Lower leg skin (tissue), 4 donors: ENCODE data around the gene IFITM1. TPM values are rescaled to one million over a fixed set of nuclear protein-coding genes. Genes with fewer than 3 reads are reported as not detected.
"Not testable (repeated sequence)": the region's sequence is repeated elsewhere in the genome, so short reads cannot be mapped to it uniquely, and the experiment has no call there.

ENCODE experiments used
- DNase-seq, 2 donors: peaks; one replicate each; pipeline ENCODE4 v3.0.0-alpha.2; 2019; ENCODE audit warnings: low spot score in 2 of 2
- H3K4me3 ChIP-seq: fragments of 200-600 bp; sonication (generic); 2 replicates; pipeline ENCODE4 v1.5.1; 2017; ENCODE audit warnings: mild to moderate bottlenecking, low read depth; ENCODE audit not compliant: poor library complexity, severe bottlenecking
- POLR2A ChIP-seq, 2 donors: fragments of 450-650 bp; IDR thresholded peaks; one replicate each; pipeline ENCODE4 v1.6.1; 2016 to 2017; ENCODE audit warnings: antibody characterized with exemption in 2 of 2, mild to moderate bottlenecking in 1 of 2, moderate library complexity in 1 of 2
- WGBS, 2 donors: methylation state at CpG; one replicate each; pipeline ENCODE4 v1.1.5; 2018; 5-methylcytosine and 5-hydroxymethylcytosine counted together
- intact Hi-C: fragments of 100-400 bp; cut with DNase I; formaldehyde crosslinking; loops from one replicate; pipeline ENCODE4 v1.15.0; 2023; ENCODE audit warnings: low total_unique reads
- total RNA-seq, 4 donors: library from RNA; depleted of rRNA; stranded (reverse); fragments of >200 nt; gene quantifications; one replicate each; pipeline ENCODE4 v1.1.0, GENCODE V29; 2016
- TF ChIP-seq, protein P1 (sequence below), 3 donors: fragments of 450-650 bp; IDR thresholded peaks; one replicate each; pipeline ENCODE4 v1.5.1; 2016; ENCODE audit warnings: antibody characterized with exemption in 3 of 3, mild to moderate bottlenecking in 3 of 3, moderate library complexity in 2 of 3

IFITM1 gene
- total RNA-seq, 4 donors from 2014 or later, result 44.2 to 114 (median 65.4) TPM

DNA sequence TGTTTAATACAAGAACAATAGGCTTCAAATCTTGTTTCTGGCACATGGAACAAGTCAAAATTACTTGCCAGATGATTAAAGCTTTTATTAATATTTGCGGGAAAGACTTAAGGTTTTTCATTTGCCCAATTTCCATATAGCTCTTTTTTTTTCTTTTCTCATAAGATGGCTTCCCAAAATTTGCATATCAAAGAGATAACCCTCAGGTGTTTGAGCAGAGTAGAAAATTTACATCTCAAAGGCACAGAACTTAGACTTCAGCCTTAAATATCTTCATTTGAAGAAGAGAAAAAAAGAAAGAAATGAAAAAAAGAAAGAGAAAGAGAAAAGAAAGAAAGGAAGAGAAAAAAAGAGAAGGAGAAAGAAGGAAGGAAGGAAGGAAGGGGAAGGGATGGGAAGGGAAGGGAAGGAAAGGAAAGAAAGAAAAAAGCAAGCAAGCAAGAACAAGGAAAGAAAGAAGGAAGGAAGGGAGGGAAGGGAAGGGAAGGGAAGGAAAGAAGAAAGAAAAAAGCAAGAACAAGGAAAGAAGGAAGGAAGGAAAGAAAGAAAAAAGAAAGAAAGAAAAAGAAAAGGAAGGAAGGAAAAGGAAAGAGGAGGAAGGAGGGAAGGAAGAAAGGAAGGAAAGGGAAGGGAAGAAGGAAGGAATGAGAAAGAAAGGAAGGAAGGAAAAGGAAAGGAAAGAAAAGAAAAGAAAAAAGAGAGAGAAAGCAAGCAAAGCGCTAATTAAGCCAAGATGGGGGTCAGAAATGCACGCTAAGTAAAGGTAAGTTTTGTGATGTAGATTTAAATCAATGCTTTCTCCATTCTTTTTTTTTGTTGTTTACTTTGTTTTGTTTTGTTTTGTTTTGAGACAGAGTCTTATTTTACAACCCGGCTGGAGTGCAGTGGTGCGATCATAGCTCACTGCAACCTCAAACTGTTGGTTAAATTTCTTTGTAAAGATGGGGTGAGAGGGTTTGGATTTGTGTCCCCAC is 27.0 kb downstream of the IFITM1 start:
- DNase-seq, result no peak
- no peak overlapping the region for H3K4me3 ChIP-seq
- intact Hi-C loops, result no loop called here
- TF ChIP-seq, protein P1, sequence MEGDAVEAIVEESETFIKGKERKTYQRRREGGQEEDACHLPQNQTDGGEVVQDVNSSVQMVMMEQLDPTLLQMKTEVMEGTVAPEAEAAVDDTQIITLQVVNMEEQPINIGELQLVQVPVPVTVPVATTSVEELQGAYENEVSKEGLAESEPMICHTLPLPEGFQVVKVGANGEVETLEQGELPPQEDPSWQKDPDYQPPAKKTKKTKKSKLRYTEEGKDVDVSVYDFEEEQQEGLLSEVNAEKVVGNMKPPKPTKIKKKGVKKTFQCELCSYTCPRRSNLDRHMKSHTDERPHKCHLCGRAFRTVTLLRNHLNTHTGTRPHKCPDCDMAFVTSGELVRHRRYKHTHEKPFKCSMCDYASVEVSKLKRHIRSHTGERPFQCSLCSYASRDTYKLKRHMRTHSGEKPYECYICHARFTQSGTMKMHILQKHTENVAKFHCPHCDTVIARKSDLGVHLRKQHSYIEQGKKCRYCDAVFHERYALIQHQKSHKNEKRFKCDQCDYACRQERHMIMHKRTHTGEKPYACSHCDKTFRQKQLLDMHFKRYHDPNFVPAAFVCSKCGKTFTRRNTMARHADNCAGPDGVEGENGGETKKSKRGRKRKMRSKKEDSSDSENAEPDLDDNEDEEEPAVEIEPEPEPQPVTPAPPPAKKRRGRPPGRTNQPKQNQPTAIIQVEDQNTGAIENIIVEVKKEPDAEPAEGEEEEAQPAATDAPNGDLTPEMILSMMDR (IDR thresholded peaks at IDR 0.05), result no peak
- no peak for TF ChIP-seq POLR2A (IDR thresholded peaks at IDR 0.05)
- 66 to 81% methylated on average over 4 to 5 of the region's 5 CpGs for WGBS, 2 donors

DNA sequence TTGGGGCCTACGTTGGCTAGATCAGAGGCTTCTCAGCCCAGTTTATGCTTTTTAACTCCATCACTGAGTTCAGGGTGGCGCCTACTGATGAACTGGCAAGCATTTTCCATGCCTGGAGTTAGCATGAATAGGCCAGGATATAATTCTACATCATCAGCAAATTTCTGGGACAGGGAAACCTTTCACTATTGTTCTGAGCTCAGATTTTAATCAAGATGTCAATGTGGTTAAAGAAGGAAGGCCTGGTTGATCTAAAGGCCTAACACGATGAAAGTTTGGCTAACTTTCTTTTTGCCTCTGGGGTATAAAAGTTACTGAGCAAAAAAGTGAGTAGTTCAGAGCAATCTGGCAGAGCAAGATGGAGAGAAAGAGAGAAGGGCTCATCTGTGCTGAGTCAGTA is 28.5 kb downstream of the IFITM1 start:
- WGBS, 2 donors, result 30 to 47% methylated on average over 3 of the region's 3 CpGs
- TF ChIP-seq, protein P1 (IDR thresholded peaks at IDR 0.05), result no peak
- no peak for TF ChIP-seq POLR2A (IDR thresholded peaks at IDR 0.05)
- no peak overlapping the region for H3K4me3 ChIP-seq
- no peak for DNase-seq
- intact Hi-C loops, result no loop called here

DNA sequence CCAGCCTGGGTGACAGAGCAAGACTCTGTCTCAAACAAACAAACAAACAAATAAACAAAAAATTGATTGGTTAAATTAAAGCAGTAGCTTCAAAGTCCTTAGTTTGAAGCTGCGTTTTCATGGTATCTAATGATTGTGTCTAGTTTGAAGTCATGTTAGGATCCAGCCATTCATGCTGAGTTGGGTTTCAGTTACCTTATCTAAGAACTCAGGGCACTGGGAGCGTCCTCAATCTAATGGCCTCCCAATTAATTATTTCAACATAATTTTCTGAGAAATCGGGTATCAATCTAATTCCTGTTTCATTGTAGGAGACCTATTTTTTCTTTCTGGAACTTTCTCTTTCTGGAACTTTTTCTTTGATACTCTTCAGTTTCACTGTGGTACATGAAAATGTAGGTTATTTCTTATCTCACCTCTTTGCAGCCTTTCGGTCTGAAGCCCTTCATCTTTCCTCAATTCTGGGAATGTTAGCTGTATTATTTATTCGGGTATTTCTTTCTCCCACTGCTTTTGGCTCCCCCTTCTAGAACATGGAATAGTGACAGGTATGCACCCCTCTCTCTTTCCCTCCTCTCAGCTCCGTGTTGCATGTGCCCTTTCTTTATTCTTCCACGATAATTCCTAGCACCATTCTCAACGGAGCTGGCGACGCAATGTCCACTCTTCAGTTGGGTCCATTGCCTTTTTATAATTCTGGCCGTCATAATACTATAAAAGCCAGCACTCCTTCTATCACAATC is 31.2 kb downstream of the IFITM1 start:
- no peak overlapping the region for H3K4me3 ChIP-seq
- intact Hi-C loops, result no loop called here
- no peak for TF ChIP-seq POLR2A (IDR thresholded peaks at IDR 0.05)
- WGBS, 2 donors, result 93% methylated on average over 11 of the region's 11 CpGs
- no peak for DNase-seq

DNA sequence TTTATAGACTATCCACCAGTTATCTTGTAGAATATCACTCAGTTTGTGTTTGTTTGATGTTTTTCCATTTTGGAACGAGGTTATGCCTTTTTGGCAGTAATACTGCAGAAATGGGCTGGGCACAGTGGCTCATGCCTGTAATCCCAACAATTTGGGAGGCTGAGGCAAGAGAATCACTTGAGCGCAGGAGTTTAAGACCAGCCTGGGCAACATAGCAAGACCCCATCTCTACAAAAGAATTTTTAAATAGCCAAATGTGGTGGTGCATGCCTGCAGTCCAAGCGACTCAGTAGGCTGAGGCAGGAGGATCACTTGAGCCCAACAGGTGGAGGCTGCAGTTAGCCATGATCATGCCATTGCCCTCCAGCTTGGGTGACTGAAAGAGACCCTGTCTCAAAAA is 32.7 kb downstream of the IFITM1 start:
- DNase-seq, result no peak
- WGBS, 2 donors, result 73 to 84% methylated on average over 3 of the region's 3 CpGs
- intact Hi-C loops, result no loop called here
- no peak overlapping the region for H3K4me3 ChIP-seq
- no peak for TF ChIP-seq POLR2A (IDR thresholded peaks at IDR 0.05)
- TF ChIP-seq, protein P1 (IDR thresholded peaks at IDR 0.05), result no peak

DNA sequence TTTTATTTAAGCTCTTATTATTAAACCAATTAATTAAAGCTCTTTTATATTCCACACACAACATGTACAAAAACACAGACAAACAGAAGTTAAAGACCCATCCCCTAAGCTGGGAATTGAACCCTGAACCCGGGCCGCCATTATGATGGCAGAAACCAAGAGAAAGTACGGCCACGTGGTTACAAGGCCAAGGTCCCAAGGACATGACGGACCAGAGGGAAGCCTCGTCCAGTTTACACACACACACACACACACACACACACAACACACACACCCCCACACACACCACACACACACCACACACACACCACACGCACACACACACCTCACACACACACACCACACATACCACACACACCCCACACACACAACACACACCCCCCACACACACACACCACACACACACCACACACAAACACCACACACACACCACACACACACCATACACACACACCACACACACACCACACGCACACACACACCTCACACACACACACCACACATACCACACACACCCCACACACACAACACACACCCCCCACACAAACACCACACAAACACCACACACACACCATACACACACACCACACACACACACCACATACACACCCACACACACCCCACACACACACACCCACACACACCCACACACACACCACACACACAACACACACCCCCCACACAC is 35.6 kb downstream of the IFITM1 start:
- H3K4me3 ChIP-seq, intact Hi-C loops, DNase-seq: not testable (repeated sequence)
- 91 to 92% methylated on average over 8 of the region's 8 CpGs for WGBS, 2 donors

DNA sequence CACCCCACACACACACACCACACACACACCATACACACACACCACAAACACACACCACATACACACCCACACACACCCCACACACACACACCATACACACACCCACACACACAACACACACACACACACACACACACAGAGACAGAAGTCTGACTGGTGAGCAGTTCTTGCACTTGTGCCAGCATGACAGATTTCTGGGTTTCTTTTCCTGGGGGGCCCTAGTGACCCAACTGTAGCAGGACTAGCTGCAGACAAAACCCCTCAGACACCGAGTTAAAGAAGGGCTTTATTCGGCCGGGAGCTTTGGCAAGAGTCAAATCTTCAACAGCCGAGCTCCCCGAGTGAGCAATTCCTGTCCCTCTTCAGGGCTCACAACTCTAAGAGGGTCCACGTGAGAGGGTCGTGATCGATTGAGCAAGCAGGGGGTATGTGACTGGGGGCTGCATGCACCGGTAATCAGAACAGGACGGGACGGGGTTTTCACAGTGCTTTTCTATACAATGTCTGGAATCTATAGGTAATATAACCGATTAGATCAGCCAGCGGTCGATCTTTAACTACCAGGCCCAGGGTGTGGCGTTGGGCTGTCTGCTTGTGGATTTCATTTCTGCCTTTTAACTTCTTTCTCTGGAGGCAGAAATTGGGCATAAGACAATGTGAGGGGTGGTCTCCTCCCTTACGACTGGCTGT is 36.3 kb downstream of the IFITM1 start:
- H3K4me3 ChIP-seq, DNase-seq: not testable (repeated sequence)
- intact Hi-C loops, result loop anchor here (10.0 kb wide), 2 partner anchors 45 to 95 kb away; partner anchors contain the start of gene IFITM2
- WGBS, 2 donors, result 38 to 56% methylated on average over 16 of the region's 16 CpGs
